Astrocyte of the spinal cord (primary cell): ENCODE results near the gene SMPD3.

ENCODE experiments used
- DNase-seq: peaks from one replicate; pipeline ENCODE4 v3.0.0; 2011; ENCODE audit warnings: low read depth, low spot score
- H3K4me3 ChIP-seq: 2 replicates; pipeline ENCODE4 v1.5.1; 2011; ENCODE audit warnings: low read depth, mild to moderate bottlenecking, low read length, moderate library complexity
- CTCF ChIP-seq: IDR thresholded peaks from 2 replicates; pipeline ENCODE4 v1.5.1; 2012; ENCODE audit warnings: low read depth, mild to moderate bottlenecking, low read length, inconsistent platforms
- in situ Hi-C: cut with HindIII; loops from 2 replicates; pipeline ENCODE4 v1.10.0; 2017; ENCODE audit warnings: low sequenced_read_pairs

SMPD3 gene

GRCh38 chr16:68351991-68352431 lies 96.3 kb downstream of the SMPD3 start:
- in situ Hi-C loops = no loop called here
- no peak for DNase-seq
- TF ChIP-seq CTCF = no peak
- H3K4me3 ChIP-seq = no peak overlapping the region

- no peak for TF ChIP-seq CTCF
- in situ Hi-C loops = no loop called here
- no peak for DNase-seq
- no peak overlapping the region for H3K4me3 ChIP-seq
Observed at GRCh38 chr16:68351463-68351862, 96.8 kb downstream of the SMPD3 start.

- in situ Hi-C loops = no loop called here
- no peak for DNase-seq
- TF ChIP-seq CTCF = no peak
- no peak overlapping the region for H3K4me3 ChIP-seq
Observed at GRCh38 chr16:68350813-68351350, 97.4 kb downstream of the SMPD3 start.

- no peak for TF ChIP-seq CTCF
- in situ Hi-C loops = no loop called here
- DNase-seq = no peak
- no peak overlapping the region for H3K4me3 ChIP-seq
Observed at GRCh38 chr16:68349838-68350410, 98.4 kb downstream of the SMPD3 start.

- in situ Hi-C loops = no loop called here
- TF ChIP-seq CTCF = no peak
- H3K4me3 ChIP-seq = no peak overlapping the region
- no peak for DNase-seq
Observed at GRCh38 chr16:68348639-68349445, 99.5 kb downstream of the SMPD3 start.

GRCh38 chr16:68347605-68348004 lies 100.7 kb downstream of the SMPD3 start:
- no peak overlapping the region for H3K4me3 ChIP-seq
- in situ Hi-C loops = no loop called here
- TF ChIP-seq CTCF = no peak
- no peak for DNase-seq
